Measurements from ENCODE around the gene SND1. TPM values are rescaled to one million over a fixed set of nuclear protein-coding genes. Genes with fewer than 3 reads are reported as not detected.

SND1 gene
- total RNA-seq, 6 experiments from 2014 or later, result 217 to 259 (median 247) TPM

- H3K27ac Mint-ChIP-seq, result peak overlapping the region; percentile 59
- no peak for TF ChIP-seq CTCF (IDR thresholded peaks at IDR 0.05)
- peaks cover 16% of the 10 kb centered on the region for H3K36me3 Mint-ChIP-seq (ENCODE audit: low read depth)
- H3K4me1 Mint-ChIP-seq (ENCODE audit: low read depth), result peaks cover 64% of the 10 kb centered on the region
- no peaks in the 10 kb centered on the region for H3K9me3 Mint-ChIP-seq
- H3K4me3 Mint-ChIP-seq, result no peak overlapping the region
- peaks cover 3% of the 10 kb centered on the region; the same call in 1 of the 2 replicates for H3K27me3 Mint-ChIP-seq (ENCODE audit: insufficient read depth)
- DNase-seq, result no peak
Measured at GRCh38 chr7:127782654-127783559, 130.9 kb downstream of the SND1 start.

- Mint-ChIP-seq H3K4me3 (no peak overlapping the region), H3K9me3 (no peaks in the 10 kb centered on the region), H3K27me3 (ENCODE audit: insufficient read depth) (peaks cover 3% of the 10 kb centered on the region; the same call in 1 of the 2 replicates), H3K27ac (peak overlapping the region; percentile 44; the same call in 1 of the 2 replicates), H3K4me1 (ENCODE audit: low read depth) (peaks cover 83% of the 10 kb centered on the region), H3K36me3 (ENCODE audit: low read depth) (peaks cover 24% of the 10 kb centered on the region)
- peak; percentile 30 for DNase-seq
- TF ChIP-seq CTCF (IDR thresholded peaks at IDR 0.05), result no peak
Measured at GRCh38 chr7:127786184-127786583, 134.2 kb downstream of the SND1 start.

- Mint-ChIP-seq H3K36me3 (ENCODE audit: low read depth) (peaks cover 24% of the 10 kb centered on the region), H3K9me3 (no peaks in the 10 kb centered on the region), H3K27me3 (ENCODE audit: insufficient read depth) (no peaks in the 10 kb centered on the region), H3K27ac (no peak overlapping the region), H3K4me1 (ENCODE audit: low read depth) (peaks cover 83% of the 10 kb centered on the region), H3K4me3 (no peak overlapping the region)
- no peak for DNase-seq
- TF ChIP-seq CTCF (IDR thresholded peaks at IDR 0.05), result no peak
Measured at GRCh38 chr7:127789031-127789430, 137.0 kb downstream of the SND1 start.

GRCh38 chr7:127791446-127792189 lies 139.6 kb downstream of the SND1 start:
- Mint-ChIP-seq H3K4me1 (ENCODE audit: low read depth) (peaks cover 64% of the 10 kb centered on the region), H3K9me3 (no peaks in the 10 kb centered on the region), H3K27me3 (ENCODE audit: insufficient read depth) (no peaks in the 10 kb centered on the region), H3K36me3 (ENCODE audit: low read depth) (peaks cover 13% of the 10 kb centered on the region), H3K4me3 (peak overlapping the region; percentile 7; the same call in 1 of the 2 replicates), H3K27ac (peak overlapping the region; percentile 47)
- DNase-seq, result peak; percentile 49
- TF ChIP-seq CTCF (IDR thresholded peaks at IDR 0.05), result no peak

- H3K4me3 Mint-ChIP-seq, result no peak overlapping the region
- DNase-seq, result no peak
- H3K4me1 Mint-ChIP-seq (ENCODE audit: low read depth), result peaks cover 54% of the 10 kb centered on the region
- TF ChIP-seq CTCF (IDR thresholded peaks at IDR 0.05), result peak; percentile 76
- H3K36me3 Mint-ChIP-seq (ENCODE audit: low read depth), result 0 out of 2 replicates have a peak, but pooled peaks cover 8% of the 10 kb centered on the region
- H3K9me3 Mint-ChIP-seq, result no peaks in the 10 kb centered on the region
- H3K27ac Mint-ChIP-seq, result no peak overlapping the region
- H3K27me3 Mint-ChIP-seq (ENCODE audit: insufficient read depth), result no peaks in the 10 kb centered on the region
Measured at GRCh38 chr7:127792528-127793342, 140.7 kb downstream of the SND1 start.
